Measurements from ENCODE around the gene CAMK1. TPM values are rescaled to one million over a fixed set of nuclear protein-coding genes. Genes with fewer than 3 reads are reported as not detected.
"Not testable (repeated sequence)": the region's sequence is repeated elsewhere in the genome, so short reads cannot be mapped to it uniquely, and the experiment has no call there.

Gene CAMK1
- total RNA-seq, 2 donors from 2014 or later = 19.8 to 24.4 TPM

GRCh38 chr3:9778143-9779074 is 8.7 kb upstream of the CAMK1 start:
- Mint-ChIP-seq H3K27me3 (no peaks in the 10 kb centered on the region), H3K27ac (peak overlapping the region; percentile 93 to 99), H3K4me3 (peak overlapping the region; percentile 51), H3K36me3 (peaks cover 12% of the 10 kb centered on the region), H3K9me3 (no peaks in the 10 kb centered on the region), H3K4me1 (ENCODE audit: low read depth in 2 of 2) (peaks cover 53% of the 10 kb centered on the region in 2 donors)
- DNase-seq (ENCODE audit: low spot score) (peak; percentile 68), ATAC-seq (peak; percentile 77 to 81)

GRCh38 chr3:9777694-9778021 is 7.9 kb upstream of the CAMK1 start:
- Mint-ChIP-seq H3K27ac (peak overlapping the region; percentile 93 to 99), H3K27me3 (no peaks in the 10 kb centered on the region), H3K4me1 (ENCODE audit: low read depth in 2 of 2) (peaks cover 49 to 50% of the 10 kb centered on the region in 2 donors), H3K9me3 (no peaks in the 10 kb centered on the region), H3K4me3 (peak overlapping the region; percentile 51), H3K36me3 (peaks cover 7% of the 10 kb centered on the region)
- DNase-seq (ENCODE audit: low spot score) (no peak), ATAC-seq (peak in 1 of 2 donors; percentile 3)

GRCh38 chr3:9776896-9777693 is 7.3 kb upstream of the CAMK1 start:
- ATAC-seq = no peak
- DNase-seq (ENCODE audit: low spot score) = no peak
- H3K9me3 Mint-ChIP-seq = no peaks in the 10 kb centered on the region
- peak overlapping the region; percentile 93 to 99 for H3K27ac Mint-ChIP-seq
- H3K4me1 Mint-ChIP-seq (ENCODE audit: low read depth in 2 of 2) = peaks cover 44% of the 10 kb centered on the region in 2 donors
- no peak overlapping the region for H3K4me3 Mint-ChIP-seq
- peaks cover 1% of the 10 kb centered on the region for H3K36me3 Mint-ChIP-seq
- no peaks in the 10 kb centered on the region for H3K27me3 Mint-ChIP-seq

GRCh38 chr3:9771007-9771406 is 1.3 kb upstream of the CAMK1 start:
- Mint-ChIP-seq H3K4me1 (ENCODE audit: low read depth in 2 of 2) (peaks cover 31 to 39% of the 10 kb centered on the region in 2 donors), H3K27ac (peak overlapping the region; percentile 26 to 78), H3K4me3 (peak overlapping the region; percentile 81)
- not testable (repeated sequence) for H3K36me3 Mint-ChIP-seq; ATAC-seq; H3K27me3 Mint-ChIP-seq; H3K9me3 Mint-ChIP-seq; DNase-seq (ENCODE audit: low spot score)

GRCh38 chr3:9770276-9770812 is 597 bp upstream of the CAMK1 start:
- H3K4me1 Mint-ChIP-seq (ENCODE audit: low read depth in 2 of 2) = peaks cover 31 to 39% of the 10 kb centered on the region in 2 donors
- no peaks in the 10 kb centered on the region for H3K9me3 Mint-ChIP-seq
- peak overlapping the region; percentile 81 for H3K4me3 Mint-ChIP-seq
- H3K27me3 Mint-ChIP-seq = no peaks in the 10 kb centered on the region
- ATAC-seq = peak in 1 of 2 donors; percentile 8
- DNase-seq (ENCODE audit: low spot score) = no peak
- H3K27ac Mint-ChIP-seq = peak overlapping the region; percentile 26 to 78
- no peaks in the 10 kb centered on the region for H3K36me3 Mint-ChIP-seq

GRCh38 chr3:9769012-9769411 is 735 bp downstream of the CAMK1 start:
- Mint-ChIP-seq H3K27me3 (no peaks in the 10 kb centered on the region), H3K36me3 (no peaks in the 10 kb centered on the region)
- ATAC-seq = no peak

GRCh38 chr3:9768141-9768775 is 1.5 kb downstream of the CAMK1 start:
- Mint-ChIP-seq H3K27me3 (no peaks in the 10 kb centered on the region), H3K4me1 (ENCODE audit: low read depth in 2 of 2) (peaks cover 34 to 39% of the 10 kb centered on the region in 2 donors), H3K27ac (peak overlapping the region; percentile 28 to 75), H3K36me3 (no peaks in the 10 kb centered on the region), H3K4me3 (peak overlapping the region; percentile 81), H3K9me3 (no peaks in the 10 kb centered on the region)
- ATAC-seq (no peak), DNase-seq (ENCODE audit: low spot score) (no peak)

More at GRCh38 chr3:9769012-9769411, 735 bp downstream of the CAMK1 start:
- Mint-ChIP-seq H3K4me1 (ENCODE audit: low read depth in 2 of 2) (peaks cover 34 to 39% of the 10 kb centered on the region in 2 donors), H3K9me3 (no peaks in the 10 kb centered on the region), H3K4me3 (peak overlapping the region; percentile 81), H3K27ac (peak overlapping the region; percentile 28 to 75)
- no peak for DNase-seq (ENCODE audit: low spot score)

- Mint-ChIP-seq H3K36me3 (no peaks in the 10 kb centered on the region), H3K27me3 (no peaks in the 10 kb centered on the region), H3K27ac (peak overlapping the region; percentile 28 to 75), H3K4me3 (peak overlapping the region; percentile 81), H3K9me3 (no peaks in the 10 kb centered on the region), H3K4me1 (ENCODE audit: low read depth in 2 of 2) (peaks cover 34 to 39% of the 10 kb centered on the region in 2 donors)
- ATAC-seq (no peak), DNase-seq (ENCODE audit: low spot score) (no peak)
Measured at GRCh38 chr3:9767418-9767817, 2.3 kb downstream of the CAMK1 start.

- ATAC-seq (no peak), DNase-seq (ENCODE audit: low spot score) (no peak)
- no peaks in the 10 kb centered on the region for H3K27me3 Mint-ChIP-seq
- peaks cover 34 to 43% of the 10 kb centered on the region in 2 donors for H3K4me1 Mint-ChIP-seq (ENCODE audit: low read depth in 2 of 2)
- peak overlapping the region in 1 of 2 donors; percentile 75 for H3K27ac Mint-ChIP-seq
- peaks cover 3% of the 10 kb centered on the region for H3K36me3 Mint-ChIP-seq
- no peaks in the 10 kb centered on the region for H3K9me3 Mint-ChIP-seq
- no peak overlapping the region for H3K4me3 Mint-ChIP-seq
Measured at GRCh38 chr3:9765865-9766264, 3.9 kb downstream of the CAMK1 start.

GRCh38 chr3:9762871-9763270 is 6.9 kb downstream of the CAMK1 start:
- DNase-seq (ENCODE audit: low spot score) (no peak), ATAC-seq (peak in 1 of 2 donors; percentile 52)
- H3K36me3 Mint-ChIP-seq = peaks cover 16% of the 10 kb centered on the region
- H3K4me1 Mint-ChIP-seq (ENCODE audit: low read depth in 2 of 2) = peaks cover 23 to 27% of the 10 kb centered on the region in 2 donors
- H3K27me3 Mint-ChIP-seq = no peaks in the 10 kb centered on the region
- no peak overlapping the region for H3K27ac Mint-ChIP-seq
- H3K4me3 Mint-ChIP-seq = no peak overlapping the region
- H3K9me3 Mint-ChIP-seq = no peaks in the 10 kb centered on the region

GRCh38 chr3:9761919-9762318 is 7.8 kb downstream of the CAMK1 start:
- Mint-ChIP-seq H3K4me3 (no peak overlapping the region), H3K27ac (no peak overlapping the region), H3K4me1 (ENCODE audit: low read depth in 2 of 2) (peaks cover 13 to 18% of the 10 kb centered on the region in 2 donors), H3K27me3 (no peaks in the 10 kb centered on the region), H3K9me3 (no peaks in the 10 kb centered on the region), H3K36me3 (peaks cover 16% of the 10 kb centered on the region)
- DNase-seq (ENCODE audit: low spot score) (no peak), ATAC-seq (no peak)

- peaks cover 16% of the 10 kb centered on the region for H3K36me3 Mint-ChIP-seq
- ATAC-seq = no peak
- no peak overlapping the region for H3K4me3 Mint-ChIP-seq
- H3K9me3 Mint-ChIP-seq = no peaks in the 10 kb centered on the region
- H3K27ac Mint-ChIP-seq = no peak overlapping the region
- peaks cover 10 to 11% of the 10 kb centered on the region in 2 donors for H3K4me1 Mint-ChIP-seq (ENCODE audit: low read depth in 2 of 2)
- DNase-seq (ENCODE audit: low spot score) = no peak
- no peaks in the 10 kb centered on the region for H3K27me3 Mint-ChIP-seq
Measured at GRCh38 chr3:9760779-9761505, 8.8 kb downstream of the CAMK1 start.

GRCh38 chr3:9757427-9757826 is 12.3 kb downstream of the CAMK1 start:
- peaks cover 19 to 20% of the 10 kb centered on the region in 2 donors for H3K4me1 Mint-ChIP-seq (ENCODE audit: low read depth in 2 of 2)
- H3K27ac Mint-ChIP-seq = no peak overlapping the region
- H3K4me3 Mint-ChIP-seq = no peak overlapping the region
- DNase-seq (ENCODE audit: low spot score) (no peak), ATAC-seq (no peak)
- H3K27me3 Mint-ChIP-seq = no peaks in the 10 kb centered on the region
- no peaks in the 10 kb centered on the region for H3K9me3 Mint-ChIP-seq
- H3K36me3 Mint-ChIP-seq = peaks cover 21% of the 10 kb centered on the region

Measured in natural killer cell treated with Interleukin-12 subunit alpha and Interleukin-12 subunit beta and Interleukin-15 and Interleukin-18, amount 100 ng/mL, for 72 hours (primary cell).